HG03196 (cell line): ENCODE measurements around the gene ACOT11.

ENCODE experiments used
- ATAC-seq: cut with Tn5 transposase; IDR thresholded peaks from one replicate; pipeline ENCODE4 v1.9.1; 2021; ENCODE audit not compliant: unreplicated experiment

The ACOT11 gene

DNA sequence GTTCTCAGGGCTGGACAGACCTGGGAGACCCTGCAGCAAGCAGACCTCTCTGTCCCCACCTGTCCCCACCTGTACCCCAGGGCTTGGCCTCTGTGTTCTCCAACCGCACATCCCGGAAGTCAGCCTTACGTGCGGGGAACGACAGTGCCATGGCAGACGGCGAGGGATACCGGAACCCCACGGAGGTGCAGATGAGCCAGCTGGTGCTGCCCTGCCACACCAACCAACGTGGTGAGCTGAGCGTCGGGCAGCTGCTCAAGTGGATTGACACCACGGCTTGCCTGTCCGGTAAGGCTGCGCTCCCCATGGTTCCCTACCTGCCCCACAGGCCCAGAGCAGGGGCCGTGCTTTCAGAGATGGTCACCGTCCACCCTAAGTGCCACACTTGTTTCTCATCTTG lies 36.5 kb downstream of the ACOT11 start:
- no peak for ATAC-seq

DNA sequence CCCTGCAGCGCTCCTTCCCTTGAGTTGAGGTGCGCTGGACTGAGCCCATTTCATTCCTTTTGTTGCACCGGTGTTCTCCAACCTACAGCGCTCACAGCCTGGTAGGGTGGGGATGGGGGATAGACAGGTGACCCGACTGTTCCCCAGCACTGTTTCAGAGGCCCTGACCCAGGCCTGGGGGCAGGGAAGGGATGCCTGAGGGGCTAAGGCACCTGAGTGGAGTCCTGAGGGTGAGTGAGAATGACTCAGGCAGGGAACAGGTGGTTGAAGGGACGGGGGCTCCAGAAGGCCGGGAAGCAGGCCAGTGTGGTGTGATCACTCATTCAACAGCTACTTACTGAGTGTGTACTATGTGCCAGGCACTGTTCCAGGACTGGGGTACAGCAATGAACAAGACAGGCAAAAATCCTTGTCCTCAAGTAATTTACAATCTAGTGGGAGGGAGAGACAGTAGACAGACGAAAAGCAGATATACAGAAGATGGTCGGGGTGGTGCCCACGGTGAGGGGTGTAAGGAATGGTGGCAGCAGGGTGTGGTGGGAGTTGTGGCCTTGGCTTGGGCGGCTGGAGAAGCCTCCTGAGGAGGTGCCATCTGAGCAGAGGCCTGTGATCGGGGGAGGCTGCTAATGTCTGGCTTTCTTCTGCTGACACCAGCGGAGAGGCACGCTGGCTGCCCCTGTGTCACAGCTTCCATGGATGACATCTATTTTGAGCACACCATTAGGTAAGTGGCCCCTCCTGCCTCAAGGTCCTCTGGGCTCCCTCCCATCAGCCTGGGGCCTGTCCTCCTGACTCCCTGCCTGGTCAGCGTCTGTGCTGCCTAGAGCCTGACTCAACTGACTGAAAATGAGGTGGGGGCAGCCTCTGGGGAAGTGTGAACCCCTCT lies 37.4 kb downstream of the ACOT11 start:
- no peak for ATAC-seq

DNA sequence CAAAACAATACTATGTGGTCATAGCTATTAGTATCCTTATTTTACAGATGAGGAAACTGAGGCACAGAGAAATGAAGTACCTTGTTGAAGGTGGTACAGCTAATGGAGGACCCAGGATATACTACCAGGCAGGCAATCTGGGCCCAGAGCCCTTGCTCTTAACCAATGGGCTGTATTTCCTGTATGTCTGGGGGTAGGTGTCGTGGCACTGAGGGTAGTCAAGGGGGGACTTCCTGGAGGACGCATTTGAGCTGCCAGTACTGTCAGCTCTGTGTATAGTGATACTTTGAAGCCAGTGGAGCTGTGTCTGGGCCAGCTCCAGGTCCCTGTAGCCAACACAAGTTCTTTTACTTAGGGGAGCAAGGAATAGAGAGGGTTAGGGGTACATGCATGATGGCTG lies 40.3 kb downstream of the ACOT11 start:
- no peak for ATAC-seq

DNA sequence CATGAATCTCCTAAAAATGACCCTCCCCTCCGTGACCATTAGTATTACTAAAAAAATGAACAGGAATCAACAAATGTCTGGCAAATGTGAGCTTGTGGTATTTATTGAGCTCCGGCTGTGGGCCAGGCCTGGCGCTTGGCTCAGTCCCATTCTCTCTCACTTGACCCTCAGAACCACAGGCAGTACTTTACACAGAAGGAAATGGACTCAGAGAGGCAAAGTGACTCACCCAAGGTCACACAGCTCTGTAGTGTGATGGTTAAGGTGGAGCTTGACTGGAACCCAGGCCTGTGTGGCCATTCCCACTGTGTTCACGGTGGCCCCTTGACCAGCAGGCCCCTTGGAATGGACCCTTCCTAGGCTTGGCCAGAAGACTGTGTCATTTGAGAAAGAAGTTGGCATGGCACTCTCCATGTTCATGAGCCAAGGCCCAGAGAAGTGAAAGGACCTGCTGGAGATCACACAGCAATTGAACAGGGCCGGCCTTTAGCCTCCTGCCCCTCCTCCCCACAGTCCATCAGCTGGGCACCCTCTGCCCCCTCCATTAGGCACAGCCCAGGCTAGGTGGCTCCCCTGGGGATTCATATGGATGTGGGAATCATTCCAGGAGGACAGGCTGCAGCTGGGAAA lies 43.2 kb downstream of the ACOT11 start:
- ATAC-seq = no peak

DNA sequence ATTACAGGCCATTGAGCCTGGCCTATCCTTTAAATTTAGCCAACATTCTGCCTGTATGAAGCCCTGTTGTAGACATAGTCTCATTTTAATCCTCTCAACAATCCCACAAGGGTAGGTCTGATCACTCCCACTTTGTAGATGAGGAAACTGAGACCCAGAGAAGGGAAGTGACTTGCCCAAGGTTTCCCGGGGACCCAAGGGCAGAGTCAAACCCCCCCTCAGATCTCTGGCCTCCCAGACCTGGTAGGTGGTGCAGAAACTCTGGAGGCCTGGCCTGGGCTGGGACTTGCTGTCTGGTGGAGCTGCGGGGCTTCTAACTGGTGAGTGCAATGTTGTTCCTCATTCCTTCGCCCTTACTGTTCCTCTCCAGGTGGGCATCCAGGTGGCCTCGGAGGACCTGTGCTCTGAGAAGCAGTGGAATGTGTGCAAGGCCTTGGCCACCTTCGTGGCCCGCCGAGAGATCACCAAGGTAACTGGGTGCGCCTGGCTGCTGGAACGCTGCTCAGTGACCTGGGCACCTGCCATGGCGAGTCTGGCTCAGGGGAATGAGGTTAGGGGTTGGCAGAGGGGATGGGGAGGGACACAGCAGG lies 45.6 kb downstream of the ACOT11 start:
- ATAC-seq = no peak

DNA sequence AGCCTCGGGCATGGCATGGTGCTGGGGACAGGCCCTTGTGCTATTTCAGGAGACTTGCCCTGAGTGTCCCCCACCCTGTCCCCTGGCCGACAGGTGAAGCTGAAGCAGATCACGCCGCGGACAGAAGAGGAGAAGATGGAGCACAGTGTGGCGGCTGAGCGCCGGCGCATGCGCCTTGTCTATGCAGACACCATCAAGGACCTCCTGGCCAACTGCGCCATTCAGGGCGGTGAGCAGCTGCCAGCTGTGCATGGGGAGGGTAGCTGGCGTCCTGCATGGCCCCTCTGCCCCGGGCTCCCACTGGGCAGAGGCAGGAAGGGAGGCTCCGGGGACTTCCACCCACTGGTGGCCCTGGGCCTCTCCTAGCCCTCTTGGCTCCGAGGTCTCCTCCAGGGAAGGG lies 46.4 kb downstream of the ACOT11 start:
- no peak for ATAC-seq

DNA sequence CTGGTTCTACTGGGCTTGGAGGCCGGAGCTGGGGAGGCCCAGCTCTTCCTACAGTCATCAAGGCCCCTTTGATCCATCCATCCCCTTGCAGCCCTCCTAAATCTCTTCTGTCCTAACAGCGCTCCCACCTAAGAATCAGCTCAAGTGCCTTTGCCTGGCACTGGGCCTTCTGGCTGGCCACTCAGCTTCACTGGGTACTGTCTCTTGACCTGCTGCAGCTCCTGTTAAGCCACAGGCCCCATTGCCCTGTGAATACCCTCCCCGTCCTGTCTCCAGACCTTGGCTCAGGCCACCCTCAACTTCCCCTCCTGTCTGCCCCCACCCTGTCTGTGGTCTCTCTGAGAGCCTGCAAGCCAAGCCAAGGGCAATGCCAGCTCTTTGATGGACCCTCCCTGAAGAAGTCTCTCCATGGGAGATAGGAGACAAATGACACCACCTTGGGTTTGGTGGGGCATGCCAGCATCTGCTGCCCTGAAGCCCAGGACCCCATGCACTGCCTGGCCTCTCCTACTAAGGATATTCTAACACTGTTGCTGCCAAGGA lies 48.0 kb downstream of the ACOT11 start:
- no peak for ATAC-seq

DNA sequence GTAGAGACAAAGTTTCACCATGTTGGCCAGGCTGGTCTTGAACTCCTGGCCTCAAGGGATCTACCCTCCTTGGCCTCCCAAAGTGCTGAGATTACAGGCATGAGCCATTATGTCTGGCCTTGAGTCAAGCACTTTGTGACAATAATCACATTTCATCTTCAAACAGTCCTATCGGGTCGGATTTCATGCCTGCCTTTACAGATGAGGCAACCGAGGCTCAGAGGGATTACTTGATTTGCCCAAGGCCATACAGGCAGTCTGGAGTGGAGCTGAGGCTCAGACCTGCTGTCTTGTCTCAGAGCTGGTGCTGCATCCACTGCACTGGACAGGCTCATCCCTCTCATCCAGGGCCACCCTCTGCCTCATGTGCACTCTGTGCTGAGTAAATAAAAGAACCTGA lies 48.7 kb downstream of the ACOT11 start:
- no peak for ATAC-seq

DNA sequence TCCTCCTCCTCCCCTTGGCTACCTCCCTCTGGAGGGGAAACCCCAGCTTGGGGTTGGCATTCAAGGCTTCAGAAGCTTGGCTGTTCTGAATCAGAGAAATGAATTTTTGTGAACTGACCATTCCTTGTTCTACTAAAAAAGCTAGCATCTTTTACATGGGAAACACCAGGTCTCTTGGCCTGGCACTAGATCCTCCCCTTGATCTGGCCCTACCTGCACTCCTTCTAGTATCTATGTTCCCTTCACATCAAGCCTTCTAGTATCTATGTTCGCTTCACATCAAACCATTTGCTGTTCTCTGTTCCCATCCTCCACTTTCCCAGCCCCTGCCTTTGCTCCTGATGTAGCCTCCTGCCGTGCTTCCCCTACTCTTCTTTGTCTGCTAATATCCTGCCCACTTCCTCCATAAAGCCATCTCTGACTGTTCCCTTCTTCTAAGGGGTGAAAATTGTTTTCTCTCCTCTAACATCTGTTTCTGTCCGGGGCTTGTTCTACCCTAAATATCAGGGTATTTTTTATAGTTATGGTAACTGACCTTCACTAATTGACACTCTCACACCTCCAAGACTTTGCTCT lies 49.5 kb downstream of the ACOT11 start:
- ATAC-seq = no peak

DNA sequence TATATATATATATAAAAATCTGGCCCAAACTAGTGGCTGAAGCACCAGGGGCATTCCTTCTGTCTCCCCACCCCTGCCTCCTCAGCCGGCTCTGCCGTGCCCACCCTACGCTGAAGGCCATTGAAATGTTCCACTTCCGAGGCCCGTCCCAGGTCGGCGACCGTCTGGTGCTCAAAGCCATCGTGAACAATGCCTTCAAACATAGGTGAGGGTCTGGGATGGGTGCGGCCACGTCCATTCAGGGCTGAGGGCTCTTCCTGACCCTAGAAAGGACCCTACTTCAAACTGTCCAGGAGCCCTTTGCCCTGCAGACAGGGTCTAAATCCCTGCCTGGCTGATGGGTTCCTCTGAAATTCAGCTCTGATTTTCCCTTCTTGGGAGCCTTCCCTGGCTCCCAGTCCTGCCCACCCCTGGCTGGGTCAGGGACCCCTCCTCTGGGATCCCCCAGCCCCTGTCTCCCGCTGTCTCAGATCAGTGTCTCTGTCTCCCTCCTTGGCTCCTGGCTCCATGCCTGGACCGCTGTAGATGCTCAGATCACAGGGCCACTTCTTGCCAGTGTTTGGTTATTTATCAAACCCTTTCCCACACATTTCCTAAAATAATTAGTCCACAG lies 51.3 kb downstream of the ACOT11 start:
- no peak for ATAC-seq

DNA sequence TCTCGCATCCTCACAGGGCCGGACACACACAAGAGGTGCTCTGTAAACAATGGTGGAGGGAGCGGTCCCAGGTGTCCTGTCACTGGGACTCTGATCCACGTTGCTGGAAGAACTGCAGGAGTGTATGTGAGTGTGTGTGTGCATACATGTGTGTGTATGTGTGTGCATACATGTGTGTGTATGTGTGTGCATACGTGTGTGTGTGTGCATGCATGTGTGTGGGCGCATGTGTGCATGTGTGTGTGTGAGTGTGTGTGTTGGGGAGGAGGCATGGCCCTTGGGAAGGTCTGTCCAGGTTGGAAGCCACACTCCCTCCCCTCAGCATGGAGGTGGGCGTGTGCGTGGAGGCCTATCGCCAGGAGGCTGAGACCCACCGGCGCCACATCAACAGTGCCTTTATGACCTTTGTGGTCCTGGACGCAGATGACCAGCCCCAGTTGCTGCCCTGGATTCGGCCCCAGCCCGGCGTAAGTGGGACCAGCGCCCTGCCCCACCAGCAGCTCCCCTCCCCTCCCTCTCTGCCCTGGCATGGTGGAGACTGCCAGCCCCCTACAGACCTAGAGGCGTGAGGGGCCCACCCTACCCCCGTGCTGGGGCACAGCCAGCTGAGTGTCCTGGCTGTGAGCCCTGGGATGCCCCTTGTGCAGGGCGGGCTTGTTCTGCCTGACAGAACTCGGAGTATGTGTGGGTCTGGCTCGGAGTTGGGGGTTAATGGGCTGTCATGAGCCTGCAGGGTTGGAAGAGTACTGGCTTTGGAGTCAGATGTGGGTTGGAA lies 53.1 kb downstream of the ACOT11 start:
- no peak for ATAC-seq

DNA sequence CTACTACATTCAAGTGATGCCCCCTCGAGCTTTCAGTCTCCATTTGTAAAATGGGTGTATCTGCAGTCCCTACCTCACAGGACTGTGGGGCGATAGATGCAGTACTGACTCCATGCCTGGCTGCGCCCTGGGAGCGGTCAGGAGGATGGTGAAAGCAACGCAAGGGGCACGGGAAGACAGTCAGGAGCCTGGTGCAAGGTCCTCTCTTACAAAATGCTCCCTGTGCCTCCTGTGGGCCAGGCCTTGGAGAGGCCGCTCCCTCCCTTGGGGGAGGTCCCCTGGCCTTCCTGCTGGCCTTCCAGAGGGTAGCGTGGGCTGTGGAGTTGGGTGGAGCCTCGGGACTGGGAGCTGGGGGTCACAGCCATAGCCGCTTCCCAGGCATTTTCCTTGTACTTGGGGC lies 53.7 kb downstream of the ACOT11 start:
- no peak for ATAC-seq

DNA sequence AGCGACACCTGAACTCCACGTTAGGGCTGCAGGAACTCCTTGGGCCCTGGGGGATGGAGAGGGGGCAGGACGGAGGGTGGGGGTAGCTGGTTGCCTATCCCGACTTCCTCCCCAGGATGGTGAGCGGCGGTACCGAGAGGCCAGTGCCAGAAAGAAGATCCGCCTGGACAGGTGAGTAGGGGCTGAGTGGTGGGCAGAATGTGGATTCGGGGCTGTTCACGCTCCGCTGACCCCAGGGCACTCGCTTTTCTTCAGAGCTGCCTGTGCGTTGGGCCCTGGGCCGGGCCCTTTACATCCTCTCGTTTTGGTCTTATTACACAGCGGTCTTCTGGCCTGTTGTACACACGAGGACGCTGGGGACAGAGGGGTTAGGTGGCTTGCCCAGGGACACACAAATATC lies 54.5 kb downstream of the ACOT11 start:
- ATAC-seq = no peak

DNA sequence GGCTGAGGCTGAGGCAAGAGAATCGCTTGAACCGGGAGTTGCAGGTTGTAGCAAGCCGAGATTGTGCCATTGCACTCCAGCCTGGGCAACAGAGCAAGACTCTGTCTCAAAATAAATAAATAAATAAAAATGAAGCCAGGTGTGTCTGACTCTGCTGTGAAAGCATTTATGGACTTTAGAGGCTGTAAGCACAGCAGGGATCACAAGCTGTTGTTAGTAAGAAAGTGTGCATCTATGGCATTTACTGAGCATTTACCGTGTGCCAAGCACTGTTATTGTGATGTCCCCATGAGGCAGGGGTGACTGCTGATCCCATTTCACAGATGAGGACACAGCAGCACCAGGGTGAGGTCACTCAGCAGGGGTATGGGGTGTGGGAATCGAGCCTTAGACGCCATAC lies 55.2 kb downstream of the ACOT11 start:
- no peak for ATAC-seq

DNA sequence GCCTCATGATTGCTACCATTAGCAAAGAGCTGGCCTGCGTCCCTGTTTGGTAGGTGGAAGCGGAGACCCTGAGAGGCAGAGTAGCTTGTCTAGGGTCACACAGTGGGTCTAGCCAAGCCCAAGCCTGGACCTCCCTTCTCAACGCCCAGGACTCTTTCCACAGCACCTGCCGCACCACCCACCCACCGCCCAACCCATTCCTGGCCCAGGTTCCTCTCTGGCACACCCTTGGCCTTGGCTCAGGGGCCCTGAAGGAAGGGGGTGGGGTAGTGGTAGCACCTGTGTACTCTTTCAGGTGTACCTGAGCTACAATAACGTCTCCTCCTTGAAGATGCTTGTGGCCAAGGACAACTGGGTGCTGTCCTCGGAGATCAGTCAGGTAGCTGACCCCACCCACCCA lies 56.0 kb downstream of the ACOT11 start:
- no peak for ATAC-seq

DNA sequence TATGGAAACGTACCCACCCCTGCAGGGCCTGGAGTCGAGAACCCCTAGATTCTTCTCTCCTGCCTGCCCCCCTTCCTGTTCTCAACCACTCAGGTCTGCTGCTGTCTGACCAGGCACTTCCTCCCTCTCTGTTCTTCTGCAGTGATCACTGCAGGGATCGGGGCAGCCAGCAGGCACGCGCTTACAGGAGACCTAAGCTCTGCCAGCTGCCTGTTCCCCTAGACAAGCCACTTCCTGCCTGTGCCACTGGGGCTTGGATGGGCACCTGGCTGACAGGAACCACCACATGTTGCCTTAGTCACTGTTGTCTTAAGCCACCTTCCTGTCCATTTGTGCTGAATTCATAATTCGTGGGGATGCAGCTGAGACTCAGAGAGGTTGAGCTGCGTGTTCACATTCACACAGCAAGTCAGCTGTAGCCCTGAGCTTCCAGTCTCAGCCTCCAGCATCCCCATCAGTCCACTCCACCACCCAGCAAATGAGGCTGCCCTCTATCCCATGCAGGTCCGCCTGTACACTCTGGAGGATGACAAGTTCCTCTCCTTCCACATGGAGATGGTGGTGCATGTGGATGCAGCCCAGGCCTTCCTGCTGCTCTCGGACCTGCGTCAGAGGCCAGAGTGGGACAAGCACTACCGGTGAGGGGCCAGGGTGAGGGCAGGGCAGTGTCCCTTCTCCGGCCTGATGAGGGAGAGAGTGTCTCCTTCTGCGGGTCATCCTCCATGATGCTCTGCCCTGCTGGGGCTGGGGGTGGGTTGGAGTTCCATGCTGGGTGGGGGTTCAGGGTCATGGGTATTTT lies 56.7 kb downstream of the ACOT11 start:
- ATAC-seq = no peak

DNA sequence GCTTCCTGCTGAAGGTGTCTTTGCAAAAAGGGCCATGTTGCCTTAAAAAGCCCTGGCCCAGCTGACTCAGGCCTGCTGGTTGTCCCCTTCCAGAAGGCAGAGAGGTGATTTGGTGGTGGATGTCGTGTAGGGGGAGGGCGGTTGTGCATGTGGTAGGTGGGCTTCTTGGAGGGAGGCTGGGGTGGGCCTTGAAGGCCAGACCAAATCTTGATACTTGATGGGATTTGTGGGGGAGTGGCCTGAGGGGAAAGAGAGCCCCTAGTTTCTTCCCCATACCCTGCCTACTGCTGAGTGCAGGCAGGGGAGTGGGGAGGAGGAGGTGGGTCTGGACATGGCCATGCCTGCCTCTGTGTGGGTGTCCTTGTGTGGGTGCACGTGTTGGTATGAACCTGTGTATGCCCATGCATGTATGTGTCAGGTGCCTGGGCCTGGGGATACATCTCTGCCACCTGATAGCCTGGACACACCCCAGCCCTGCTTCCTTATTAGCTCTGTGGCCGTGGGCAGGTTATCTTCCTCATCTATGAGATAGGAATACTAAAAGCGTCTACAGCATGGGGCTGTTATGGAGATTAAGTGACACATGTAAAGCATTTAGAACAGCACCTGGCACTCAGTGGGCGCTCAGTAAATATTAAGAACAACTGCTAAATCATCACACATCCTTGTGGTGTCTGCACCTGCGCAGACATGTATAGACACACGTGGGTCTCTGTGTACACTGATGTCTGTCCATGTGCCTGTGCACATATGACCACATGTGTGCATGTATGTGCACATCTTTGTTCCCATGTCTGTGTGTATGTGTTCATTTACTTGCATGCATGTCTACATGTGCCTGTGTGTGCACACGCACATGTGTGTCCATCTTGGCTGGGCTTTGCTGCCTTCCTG lies 58.3 kb downstream of the ACOT11 start:
- no peak for ATAC-seq

DNA sequence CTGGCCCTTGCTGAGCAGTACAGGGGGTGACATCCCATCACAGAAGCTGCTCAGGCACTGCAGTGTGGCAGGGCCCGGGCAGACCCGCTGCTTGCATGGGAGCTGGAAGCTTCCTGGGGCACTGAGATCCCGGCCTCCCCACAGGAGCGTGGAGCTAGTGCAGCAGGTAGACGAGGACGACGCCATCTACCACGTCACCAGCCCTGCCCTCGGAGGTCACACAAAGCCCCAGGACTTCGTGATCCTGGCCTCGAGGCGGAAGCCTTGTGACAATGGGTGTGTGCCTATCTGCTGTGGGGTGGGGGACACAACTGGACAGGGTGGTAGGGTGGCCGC lies 58.9 kb downstream of the ACOT11 start:
- no peak for ATAC-seq
